BLaER1 treated with 17β-estradiol and CSF1 and Interleukin-3, amounts not matched to agents 10 nM and 100 nM (cell line): ENCODE measurements around the gene DNM1.
A peak's percentile ranks its signal among the peaks of the same experiment; 100 is the strongest.

ENCODE experiments used
- H3K27ac ChIP-seq, 11 experiments: shearing (Covaris generic); formaldehyde crosslinking; 2 replicates each; pipeline ENCODE4 v1.8.1; 2022
- H3K27me3 ChIP-seq, 11 experiments: shearing (Covaris generic); formaldehyde crosslinking; 2 replicates each; pipeline ENCODE4 v1.8.1; 2022
- H3K36me3 ChIP-seq, 11 experiments: shearing (Covaris generic); formaldehyde crosslinking; 2 replicates each; pipeline ENCODE4 v1.8.1; 2022
- H3K4me1 ChIP-seq, 10 experiments: shearing (Covaris generic); formaldehyde crosslinking; 2 replicates each; pipeline ENCODE4 v1.8.1; 2022
- H3K4me2 ChIP-seq, 11 experiments: shearing (Covaris generic); formaldehyde crosslinking; 2 replicates each; pipeline ENCODE4 v1.8.1; 2022
- H3K4me3 ChIP-seq, 10 experiments: shearing (Covaris generic); formaldehyde crosslinking; 2 replicates each; pipeline ENCODE4 v1.8.1; 2022
- H3K9ac ChIP-seq, 11 experiments: shearing (Covaris generic); formaldehyde crosslinking; 2 replicates each; pipeline ENCODE4 v1.8.1; 2022
- H3K9me3 ChIP-seq, 11 experiments: shearing (Covaris generic); formaldehyde crosslinking; replicated peaks in 1 of 11; 2 replicates each; pipeline ENCODE4 v1.8.1; 2022
- H4K20me1 ChIP-seq, 11 experiments: shearing (Covaris generic); formaldehyde crosslinking; 2 replicates each; pipeline ENCODE4 v1.8.1; 2022
- Cebpa-rat ChIP-seq, 11 experiments: shearing (Covaris generic); IDR thresholded peaks; 2 replicates each; pipeline ENCODE4 v1.8.1; 2022

The DNM1 gene

GRCh38 chr9:128162215-128163026 is 40.8 kb upstream of the DNM1 start:
- Histone ChIP-seq H3K9ac (peak overlapping the region in 4 of 11 experiments; percentile 11 to 38 (median 25); a peak in 3 of 22 replicates), H3K27me3 (no peaks in the 10 kb centered on the region), H3K4me3 (no peak overlapping the region), H3K9me3 (no peaks in the 10 kb centered on the region), H3K36me3 (peaks cover 39 to 58% (median 57%) of the 10 kb centered on the region in 11 experiments), H3K4me1 (peaks cover 18 to 48% (median 25%) of the 10 kb centered on the region in 10 experiments), H4K20me1 (peaks cover 0 to 67% (median 42%) of the 10 kb centered on the region in 11 experiments; a peak in 19 of 22 replicates), H3K27ac (no peak overlapping the region), H3K4me2 (peak overlapping the region in 7 of 11 experiments; percentile 0 to 97 (median 91); a peak in 8 of 22 replicates)
- TF ChIP-seq Cebpa-rat (IDR thresholded peaks at IDR 0.05), result no peak

DNA sequence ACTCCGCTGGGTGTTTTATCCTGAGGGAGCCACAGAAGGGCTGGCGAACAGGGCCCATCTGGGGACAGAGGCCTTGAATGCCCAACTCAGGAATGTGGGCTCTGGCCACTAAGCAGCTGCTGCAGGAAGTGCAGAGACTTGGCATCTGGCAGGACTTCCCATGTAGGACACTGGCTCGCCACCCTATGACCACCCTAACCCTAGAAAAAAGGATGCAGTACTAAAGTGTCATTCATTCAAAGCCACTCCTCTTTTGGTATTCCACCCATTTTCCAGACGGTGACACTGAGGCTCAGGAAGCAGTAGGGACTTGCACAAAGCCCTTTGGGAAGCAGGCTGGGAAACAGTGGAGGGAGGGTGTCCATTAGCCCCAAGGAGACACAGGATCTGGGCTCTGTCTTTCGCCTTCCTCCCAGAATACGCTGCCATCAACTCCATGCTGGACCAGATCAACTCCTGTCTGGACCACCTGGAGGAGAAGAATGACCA is 40.1 kb upstream of the DNM1 start:
- TF ChIP-seq Cebpa-rat (IDR thresholded peaks at IDR 0.05), result no peak
- Histone ChIP-seq H3K4me3 (no peak overlapping the region), H3K27ac (no peak overlapping the region), H3K27me3 (no peaks in the 10 kb centered on the region), H4K20me1 (peaks cover 0 to 74% (median 46%) of the 10 kb centered on the region in 11 experiments; a peak in 19 of 22 replicates), H3K4me1 (peaks cover 18 to 48% (median 25%) of the 10 kb centered on the region in 10 experiments), H3K4me2 (no peak overlapping the region; a peak in 1 of 22 replicates), H3K9ac (no peak overlapping the region), H3K36me3 (peaks cover 46 to 65% (median 64%) of the 10 kb centered on the region in 11 experiments), H3K9me3 (no peaks in the 10 kb centered on the region)

DNA sequence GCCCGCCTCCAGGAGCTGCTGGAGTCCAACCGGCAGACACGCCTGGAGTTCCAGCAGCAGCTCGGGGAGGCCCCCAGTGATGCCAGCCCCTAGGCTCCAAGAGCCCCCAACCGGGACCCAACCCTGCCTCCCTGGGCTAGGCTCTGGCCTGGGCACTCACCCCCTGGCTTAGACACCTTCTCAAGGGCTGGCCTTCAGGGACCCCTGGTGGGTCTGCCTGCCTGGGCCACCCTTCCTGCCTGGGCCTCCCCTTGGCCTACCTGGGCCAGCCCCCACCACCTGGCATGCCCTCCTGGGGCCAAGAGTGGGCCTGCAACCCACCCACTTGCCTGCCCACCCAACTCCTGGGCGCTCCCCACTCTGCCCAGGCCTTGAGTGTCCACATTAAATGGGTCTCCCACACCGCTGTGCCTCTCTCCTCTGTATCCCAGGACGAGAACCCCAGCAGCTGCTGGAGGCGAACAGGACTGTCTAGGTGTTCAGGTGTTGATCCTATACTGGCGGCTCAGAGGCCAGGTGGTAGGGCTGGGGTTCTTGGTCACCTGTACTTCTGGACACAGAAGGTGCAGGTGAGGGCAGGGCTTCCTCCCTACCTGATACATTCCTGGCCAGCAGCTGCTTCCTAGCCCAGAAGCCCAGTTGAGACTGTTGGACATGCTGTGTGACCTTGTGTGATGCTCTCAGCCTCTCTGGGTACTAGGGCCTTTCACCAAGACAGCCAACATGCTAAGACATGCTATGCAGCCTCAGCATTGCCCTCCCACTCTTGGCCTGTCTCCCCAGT is 39.5 kb upstream of the DNM1 start:
- Histone ChIP-seq H3K4me3 (no peak overlapping the region), H3K4me2 (peak overlapping the region in 2 of 11 experiments; percentile 47 to 50; a peak in 2 of 22 replicates), H3K36me3 (peaks cover 52 to 71% (median 70%) of the 10 kb centered on the region in 11 experiments), H3K9me3 (no peaks in the 10 kb centered on the region), H4K20me1 (peaks cover 0 to 80% (median 46%) of the 10 kb centered on the region in 11 experiments; a peak in 19 of 22 replicates), H3K27ac (peak overlapping the region in 1 of 11 experiments; percentile 0; a peak in 1 of 22 replicates), H3K27me3 (no peaks in the 10 kb centered on the region), H3K4me1 (peaks cover 18 to 48% (median 25%) of the 10 kb centered on the region in 10 experiments), H3K9ac (0 out of 22 replicates have a peak overlapping the region, but pooled peaks of 1 of the 11 experiments have one; percentile 15)
- no peak for TF ChIP-seq Cebpa-rat (IDR thresholded peaks at IDR 0.05)

DNA sequence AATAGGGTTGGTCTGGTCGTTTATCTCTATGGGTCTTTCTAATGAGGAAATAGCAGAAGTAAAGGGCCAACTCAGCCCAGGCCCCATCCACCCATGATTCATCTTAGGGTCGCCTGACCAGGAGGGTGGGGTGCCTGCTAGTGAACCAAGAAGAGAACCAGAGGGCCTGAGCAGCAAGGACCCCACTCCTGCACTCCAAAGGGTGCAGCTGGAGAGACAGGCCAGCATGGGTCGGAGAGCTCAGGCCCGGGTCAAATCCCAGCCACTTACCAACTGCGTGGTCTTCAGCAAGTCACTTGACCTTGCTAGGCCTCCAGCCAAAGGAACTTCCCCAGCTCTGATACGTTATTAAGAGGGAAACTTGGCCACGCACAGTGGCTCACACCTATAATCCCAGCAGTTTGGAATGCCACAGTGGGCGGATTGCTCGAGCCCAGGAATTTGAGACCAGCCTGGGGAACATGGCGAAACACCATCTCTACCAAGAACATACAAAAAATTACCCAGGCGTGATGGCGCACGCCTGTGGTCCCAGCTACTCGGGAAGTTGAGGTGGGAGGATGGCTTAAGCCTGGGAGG is 38.8 kb upstream of the DNM1 start:
- Histone ChIP-seq H3K4me3 (no peak overlapping the region), H4K20me1 (peaks cover 0 to 84% (median 46%) of the 10 kb centered on the region in 11 experiments; a peak in 19 of 22 replicates), H3K36me3 (peaks cover 58 to 78% (median 77%) of the 10 kb centered on the region in 11 experiments), H3K9ac (0 out of 22 replicates have a peak overlapping the region, but pooled peaks of 1 of the 11 experiments have one; percentile 15), H3K4me1 (peaks cover 16 to 46% (median 22%) of the 10 kb centered on the region in 10 experiments), H3K27me3 (no peaks in the 10 kb centered on the region), H3K27ac (peak overlapping the region in 1 of 11 experiments; percentile 0; a peak in 1 of 22 replicates), H3K4me2 (peak overlapping the region in 3 of 11 experiments; percentile 5 to 50 (median 47); a peak in 5 of 22 replicates), H3K9me3 (no peaks in the 10 kb centered on the region)
- no peak for TF ChIP-seq Cebpa-rat (IDR thresholded peaks at IDR 0.05)

DNA sequence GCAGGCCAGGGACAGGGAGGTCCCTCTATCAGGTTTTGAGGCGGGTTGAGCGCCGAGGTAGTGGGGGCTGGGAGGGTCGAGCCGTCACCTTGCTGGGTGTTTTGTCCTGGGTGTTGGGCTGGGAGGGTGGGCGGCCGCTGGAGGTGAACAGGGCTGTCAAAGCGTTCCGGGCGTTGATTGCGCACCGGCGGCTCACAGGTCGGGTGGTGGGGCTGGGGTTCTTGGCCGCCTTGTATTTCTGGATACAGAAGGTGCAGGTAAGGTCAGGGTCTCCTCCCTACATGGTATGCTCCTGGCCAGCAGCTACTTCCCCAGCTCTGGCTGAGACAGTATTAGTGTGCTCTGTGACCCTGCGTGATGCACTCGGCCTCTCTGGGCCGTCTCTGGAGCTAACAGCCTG is 37.0 kb upstream of the DNM1 start:
- Histone ChIP-seq H3K9ac (no peak overlapping the region), H3K9me3 (no peaks in the 10 kb centered on the region), H3K36me3 (peaks cover 75 to 96% (median 95%) of the 10 kb centered on the region in 11 experiments), H3K4me1 (peaks cover 7 to 36% (median 13%) of the 10 kb centered on the region in 10 experiments), H3K27ac (no peak overlapping the region), H3K27me3 (no peaks in the 10 kb centered on the region), H3K4me3 (no peak overlapping the region), H3K4me2 (no peak overlapping the region), H4K20me1 (peaks cover 0 to 91% (median 45%) of the 10 kb centered on the region in 11 experiments; a peak in 19 of 22 replicates)
- TF ChIP-seq Cebpa-rat (IDR thresholded peaks at IDR 0.05), result no peak

DNA sequence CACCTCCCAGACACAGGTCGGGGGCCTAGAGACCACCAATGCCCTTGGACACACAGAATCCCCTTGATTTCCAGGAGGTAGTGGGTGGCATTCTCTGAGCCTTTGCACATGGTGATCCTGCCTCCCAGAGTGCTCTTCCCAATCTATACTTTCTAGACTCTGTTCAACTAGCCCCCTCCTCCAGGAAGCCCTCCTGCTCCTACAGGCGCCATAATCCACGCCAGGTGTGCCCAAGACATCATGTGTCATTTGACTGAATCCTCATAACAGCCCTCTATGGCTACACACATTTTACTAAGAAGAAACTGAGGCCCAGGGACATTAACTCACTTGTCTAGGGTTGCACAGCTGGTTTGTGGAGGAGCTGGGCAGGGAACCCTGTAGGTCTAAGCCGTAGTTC is 36.0 kb upstream of the DNM1 start:
- H3K9ac ChIP-seq, result no peak overlapping the region
- peaks cover 77 to 100% (median 94%) of the 10 kb centered on the region in 11 experiments for H3K36me3 ChIP-seq
- no peak overlapping the region for H3K27ac ChIP-seq
- no peak overlapping the region for H3K4me2 ChIP-seq
- no peaks in the 10 kb centered on the region for H3K27me3 ChIP-seq
- no peaks in the 10 kb centered on the region for H3K9me3 ChIP-seq
- H4K20me1 ChIP-seq, result peaks cover 0 to 81% (median 40%) of the 10 kb centered on the region in 11 experiments; a peak in 19 of 22 replicates
- TF ChIP-seq Cebpa-rat (IDR thresholded peaks at IDR 0.05), result no peak
- no peak overlapping the region for H3K4me3 ChIP-seq
- H3K4me1 ChIP-seq, result peaks cover 0 to 30% (median 5%) of the 10 kb centered on the region in 10 experiments; a peak in 14 of 20 replicates

GRCh38 chr9:128168731-128169308 is 34.4 kb upstream of the DNM1 start:
- Histone ChIP-seq H4K20me1 (peaks cover 0 to 65% (median 27%) of the 10 kb centered on the region in 11 experiments; a peak in 15 of 22 replicates), H3K4me1 (peaks cover 0 to 21% (median 9%) of the 10 kb centered on the region in 10 experiments; a peak in 12 of 20 replicates), H3K9ac (no peak overlapping the region), H3K27ac (no peak overlapping the region), H3K36me3 (peaks cover 71 to 100% (median 83%) of the 10 kb centered on the region in 11 experiments), H3K27me3 (no peaks in the 10 kb centered on the region), H3K4me3 (no peak overlapping the region), H3K4me2 (no peak overlapping the region), H3K9me3 (no peaks in the 10 kb centered on the region)
- TF ChIP-seq Cebpa-rat (IDR thresholded peaks at IDR 0.05), result no peak

GRCh38 chr9:128169492-128169891 is 33.7 kb upstream of the DNM1 start:
- TF ChIP-seq Cebpa-rat (IDR thresholded peaks at IDR 0.05), result no peak
- peaks cover 0 to 58% (median 23%) of the 10 kb centered on the region in 11 experiments; a peak in 13 of 22 replicates for H4K20me1 ChIP-seq

More at GRCh38 chr9:128169492-128169891, 33.7 kb upstream of the DNM1 start:
- Histone ChIP-seq H3K4me1 (peaks cover 0 to 14% (median 7%) of the 10 kb centered on the region in 10 experiments; a peak in 12 of 20 replicates), H3K27me3 (no peaks in the 10 kb centered on the region), H3K27ac (no peak overlapping the region), H3K9me3 (no peaks in the 10 kb centered on the region), H3K36me3 (peaks cover 71 to 100% (median 83%) of the 10 kb centered on the region in 11 experiments), H3K9ac (no peak overlapping the region), H3K4me3 (no peak overlapping the region), H3K4me2 (no peak overlapping the region)
